ENCODE measurements around the gene TMPRSS2. TPM values are rescaled to one million over a fixed set of nuclear protein-coding genes. Genes with fewer than 3 reads are reported as not detected.

Gene TMPRSS2
- total and polyA plus RNA-seq, 9 donors: 0.01 to 3.0 (median 1.2) TPM; not detected in 3

DNA sequence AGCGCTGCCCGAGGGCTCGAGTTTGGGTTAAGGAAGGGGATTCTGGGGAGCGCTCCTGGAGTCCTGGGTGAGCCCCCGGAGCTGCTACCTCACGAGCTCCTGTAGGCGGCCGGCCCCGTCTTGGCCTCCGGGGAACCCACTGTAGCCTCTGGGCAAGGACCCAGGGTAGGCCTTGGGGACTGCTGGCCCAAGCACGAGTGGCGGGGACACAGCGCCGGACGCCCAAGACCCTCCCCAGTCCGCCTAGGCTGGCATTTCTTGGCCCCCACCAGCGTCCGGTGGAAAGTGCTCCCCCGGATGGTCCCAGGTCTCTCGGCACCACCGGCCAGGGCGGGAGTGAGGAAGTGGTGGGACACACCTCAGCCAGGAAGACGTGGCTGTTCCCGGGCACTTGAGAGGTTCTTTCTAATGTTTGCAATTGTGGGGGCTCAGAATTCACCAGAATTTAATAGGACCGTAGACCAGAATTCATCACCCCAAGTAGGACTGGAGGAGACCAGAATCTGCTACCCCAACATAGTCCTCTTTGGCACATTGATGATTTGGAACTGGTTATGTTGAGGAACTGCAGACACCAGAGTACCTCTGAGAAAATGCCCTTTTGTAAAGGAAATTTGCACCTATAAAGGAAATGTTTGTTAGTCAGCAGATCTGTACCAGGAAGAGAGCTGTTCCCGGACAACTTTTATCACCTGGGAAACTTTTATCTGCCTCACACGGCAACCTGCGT is 622 bp upstream of the TMPRSS2 start:
- no peaks in the 10 kb centered on the region for H3K9me3 ChIP-seq
- H3K36me3 ChIP-seq: no peaks in the 10 kb centered on the region
- H3K27ac ChIP-seq: no peak overlapping the region
- H3K4me1 ChIP-seq (ENCODE audit: insufficient read depth): peaks cover 5% of the 10 kb centered on the region
- H3K4me3 ChIP-seq: no peak overlapping the region
- intact Hi-C loops (cut with DNase I): no loop called here
- WGBS, 3 donors: 5 to 6% (median 6%) methylated on average over 26 to 28 of the region's 28 CpGs
- TF ChIP-seq, protein P1, sequence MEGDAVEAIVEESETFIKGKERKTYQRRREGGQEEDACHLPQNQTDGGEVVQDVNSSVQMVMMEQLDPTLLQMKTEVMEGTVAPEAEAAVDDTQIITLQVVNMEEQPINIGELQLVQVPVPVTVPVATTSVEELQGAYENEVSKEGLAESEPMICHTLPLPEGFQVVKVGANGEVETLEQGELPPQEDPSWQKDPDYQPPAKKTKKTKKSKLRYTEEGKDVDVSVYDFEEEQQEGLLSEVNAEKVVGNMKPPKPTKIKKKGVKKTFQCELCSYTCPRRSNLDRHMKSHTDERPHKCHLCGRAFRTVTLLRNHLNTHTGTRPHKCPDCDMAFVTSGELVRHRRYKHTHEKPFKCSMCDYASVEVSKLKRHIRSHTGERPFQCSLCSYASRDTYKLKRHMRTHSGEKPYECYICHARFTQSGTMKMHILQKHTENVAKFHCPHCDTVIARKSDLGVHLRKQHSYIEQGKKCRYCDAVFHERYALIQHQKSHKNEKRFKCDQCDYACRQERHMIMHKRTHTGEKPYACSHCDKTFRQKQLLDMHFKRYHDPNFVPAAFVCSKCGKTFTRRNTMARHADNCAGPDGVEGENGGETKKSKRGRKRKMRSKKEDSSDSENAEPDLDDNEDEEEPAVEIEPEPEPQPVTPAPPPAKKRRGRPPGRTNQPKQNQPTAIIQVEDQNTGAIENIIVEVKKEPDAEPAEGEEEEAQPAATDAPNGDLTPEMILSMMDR (IDR thresholded peaks at IDR 0.05): no peak
- TF ChIP-seq POLR2A (IDR thresholded peaks at IDR 0.05) (no peak), EP300 (IDR thresholded peaks at IDR 0.05) (no peak)
- DNase-seq: no peak
- no peaks in the 10 kb centered on the region for H3K27me3 ChIP-seq

DNA sequence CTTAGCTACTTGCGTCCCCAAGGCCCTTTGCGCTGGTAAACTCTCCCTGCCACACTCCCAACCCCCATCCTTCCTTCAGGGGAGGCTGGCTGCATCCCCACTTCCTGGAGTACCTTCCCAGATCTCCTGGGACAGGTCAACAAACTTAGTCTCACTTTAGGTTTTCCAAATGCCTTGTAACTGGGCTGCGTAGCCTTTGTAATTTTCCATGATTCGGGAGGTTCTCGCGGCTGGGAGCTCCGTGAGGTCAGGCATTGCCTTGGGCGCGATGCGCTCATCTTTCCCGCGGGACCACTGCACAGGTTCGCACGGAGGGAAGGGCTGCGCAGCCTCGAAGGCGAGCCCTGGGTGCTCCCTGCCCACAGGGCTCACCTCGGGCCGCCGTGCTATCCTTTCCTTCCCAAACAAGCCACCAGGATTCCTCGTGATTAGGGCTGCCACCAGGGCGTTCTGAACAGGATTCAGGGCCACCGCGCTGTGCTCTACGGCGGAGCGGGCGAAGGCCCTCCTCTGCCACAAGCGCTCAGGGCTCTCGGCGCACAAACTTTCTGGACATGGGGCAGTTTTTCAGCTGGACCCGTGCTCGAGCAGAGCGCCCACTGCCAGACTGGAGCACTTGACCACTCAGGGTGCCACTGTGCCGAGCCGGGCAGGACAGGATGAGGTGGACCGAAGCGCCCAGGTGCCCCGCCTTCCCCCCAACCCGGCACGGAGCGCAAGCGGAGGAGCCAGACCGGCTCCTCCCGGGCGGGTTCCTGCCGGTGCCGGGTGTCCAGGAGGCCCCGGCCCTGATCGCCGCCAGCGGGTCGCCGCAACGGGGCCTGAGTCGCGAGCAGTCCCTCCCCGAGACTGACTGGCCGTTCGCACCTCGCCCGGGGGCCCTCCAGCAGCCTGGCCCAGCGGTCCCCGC is 1.1 kb downstream of the TMPRSS2 start:
- no peak for TF ChIP-seq POLR2A (IDR thresholded peaks at IDR 0.05)
- no peak for TF ChIP-seq EP300 (IDR thresholded peaks at IDR 0.05)
- TF ChIP-seq, protein P1 (IDR thresholded peaks at IDR 0.05): no peak
- Histone ChIP-seq H3K4me1 (ENCODE audit: insufficient read depth) (peaks cover 5% of the 10 kb centered on the region), H3K9me3 (no peaks in the 10 kb centered on the region), H3K27ac (no peak overlapping the region), H3K36me3 (no peaks in the 10 kb centered on the region), H3K4me3 (peak overlapping the region; percentile 33), H3K27me3 (no peaks in the 10 kb centered on the region)
- intact Hi-C loops (cut with DNase I): no loop called here
- no peak for DNase-seq
- WGBS, 3 donors: 4 to 5% (median 5%) methylated on average over 49 to 64 of the region's 64 CpGs

GRCh38 chr21:41506005-41506594 is 1.9 kb downstream of the TMPRSS2 start:
- Histone ChIP-seq H3K36me3 (no peaks in the 10 kb centered on the region), H3K9me3 (no peaks in the 10 kb centered on the region), H3K27ac (no peak overlapping the region), H3K27me3 (no peaks in the 10 kb centered on the region), H3K4me3 (no peak overlapping the region), H3K4me1 (ENCODE audit: insufficient read depth) (peaks cover 5% of the 10 kb centered on the region)
- WGBS, 3 donors: 65 to 73% (median 70%) methylated on average over 7 of the region's 7 CpGs
- TF ChIP-seq, protein P1 (IDR thresholded peaks at IDR 0.05): no peak
- TF ChIP-seq POLR2A (IDR thresholded peaks at IDR 0.05): no peak
- no peak for TF ChIP-seq EP300 (IDR thresholded peaks at IDR 0.05)
- DNase-seq: no peak
- intact Hi-C loops (cut with DNase I): no loop called here

DNA sequence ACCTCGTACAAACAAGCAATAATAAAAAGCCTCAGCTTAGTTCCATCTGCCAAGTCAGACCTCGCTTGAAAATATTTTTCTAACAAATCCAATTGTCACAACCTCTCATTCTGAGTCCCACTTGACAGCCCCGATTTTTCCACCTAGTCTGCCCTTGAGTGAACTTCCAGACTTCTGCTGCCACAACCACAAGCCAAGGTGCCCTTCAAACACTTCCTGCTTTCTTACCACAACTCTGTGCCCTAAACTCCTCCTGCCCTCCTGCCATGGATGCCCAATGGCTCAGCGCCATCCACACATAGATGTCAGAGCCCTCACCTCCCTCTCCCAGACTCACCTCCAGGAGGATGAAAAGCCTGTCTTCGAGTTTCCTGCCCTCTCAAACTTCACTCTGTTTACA is 3.9 kb downstream of the TMPRSS2 start:
- 57 to 62% (median 57%) methylated on average over 5 of the region's 5 CpGs for WGBS, 3 donors
- Histone ChIP-seq H3K27ac (no peak overlapping the region), H3K36me3 (no peaks in the 10 kb centered on the region), H3K9me3 (no peaks in the 10 kb centered on the region), H3K4me3 (no peak overlapping the region), H3K27me3 (no peaks in the 10 kb centered on the region), H3K4me1 (ENCODE audit: insufficient read depth) (peaks cover 5% of the 10 kb centered on the region)
- intact Hi-C loops (cut with DNase I): no loop called here
- no peak for DNase-seq
- TF ChIP-seq, protein P1 (IDR thresholded peaks at IDR 0.05): no peak
- TF ChIP-seq EP300 (IDR thresholded peaks at IDR 0.05) (no peak), POLR2A (IDR thresholded peaks at IDR 0.05) (no peak)
